ENCODE results near the gene NTPCR.

- TF ChIP-seq CTCF (IDR thresholded peaks at IDR 0.05; ENCODE audit: insufficient read depth, low read depth, low read length): no peak
- TF ChIP-seq EZH2 (IDR thresholded peaks at IDR 0.05; ENCODE audit: insufficient read depth, low read length): no peak
Measured at GRCh38 chr1:232900818-232901217, 49.6 kb upstream of the NTPCR start.
